K562 (cell line): ENCODE measurements around the gene BAIAP3. TPM values are rescaled to one million over a fixed set of nuclear protein-coding genes. Genes with fewer than 3 reads are reported as not detected.

ENCODE experiments used
- CBFA2T3 ChIP-seq: fragments of 450-650 bp; IDR thresholded peaks from 2 replicates; pipeline ENCODE4 v1.6.1; 2017
- CEBPB ChIP-seq: fragments of 450-650 bp; IDR thresholded peaks from 2 replicates; pipeline ENCODE4 v1.6.1; 2016; ENCODE audit warnings: missing genetic modification characterization, missing compliant biosample characterization
- CSDE1 ChIP-seq, 2 experiments: fragments of 450-650 bp; IDR thresholded peaks; 2 replicates each; pipeline ENCODE4 v1.6.1; 2016; ENCODE audit warnings: mild to moderate bottlenecking in 1 of 2
- KLF16 ChIP-seq: IDR thresholded peaks from 2 replicates; pipeline ENCODE4 v1.6.1; 2016; ENCODE audit warnings: antibody characterized with exemption
- PHB2 ChIP-seq: fragments of 450-650 bp; IDR thresholded peaks from 2 replicates; pipeline ENCODE4 v1.6.1; 2017; ENCODE audit warnings: low read depth
- RCOR1 ChIP-seq, 2 experiments: IDR thresholded peaks; 2 replicates each; pipeline ENCODE4 v1.6.1; 2012; ENCODE audit warnings: low read depth in 2 of 2, low read length in 2 of 2, borderline replicate concordance in 1 of 2, improper control_type of control experiment in 1 of 2
- SREBF2 ChIP-seq: sonication (generic); formaldehyde crosslinking; IDR thresholded peaks from 2 replicates; pipeline ENCODE4 v1.4.0; 2020; ENCODE audit warnings: mild to moderate bottlenecking, missing genetic modification reagents
- TBP ChIP-seq: optimal IDR thresholded peaks from 2 replicates; pipeline ENCODE3; 2011; ENCODE audit warnings: low read depth, low read length, improper control_type of control experiment
- XRCC4 ChIP-seq: IDR thresholded peaks from one replicate; pipeline ENCODE4 v1.6.1; 2011; ENCODE audit not compliant: insufficient read depth, insufficient read length; ENCODE audit errors: extremely low read depth
- ZNF561 ChIP-seq: fragments of 450-650 bp; formaldehyde crosslinking; conservative IDR thresholded peaks from 2 replicates; pipeline ENCODE4 v1.4.0; 2020; ENCODE audit warnings: mild to moderate bottlenecking, moderate library complexity
- ZNF584 ChIP-seq: fragments of 200-800 bp; sonication (Bioruptor generic); IDR thresholded peaks from 2 replicates; pipeline ENCODE4 v1.6.1; 2016; ENCODE audit warnings: low read depth, mild to moderate bottlenecking, missing genetic modification characterization, missing compliant biosample characterization
- ZNF707 ChIP-seq: fragments of 250-450 bp; sonication (Bioruptor Pico); conservative IDR thresholded peaks from 2 replicates; pipeline ENCODE4 v1.8.0; 2022; ENCODE audit warnings: inconsistent platforms, mild to moderate bottlenecking, moderate library complexity
- polyA plus RNA-seq, 8 experiments: library from polyadenylated mRNA; depleted of rRNA in 4 of 8; stranded (reverse) in 5 of 8; unstranded in 3 of 8; fragments of >200 nt; fragmentation: Nextera tagmentation in 2 of 8; fragmentation: Illumina TruSeq in 1 of 8; extraction: Ambion mirVana in 2 of 8; extraction: Trizol in 1 of 8; gene quantifications; 2 replicates each; pipeline versions ENCODE4 v1.2.1 to v1.2.3, GENCODE V29; 2011 to 2014; ENCODE audit warnings: inconsistent platforms in 1 of 8, missing spikeins in 1 of 8
- total RNA-seq, 7 experiments: library from RNA; depleted of rRNA in 6 of 7; stranded (reverse); fragments of >200 nt in 6 of 7; fragmentation: Illumina TruSeq in 2 of 7; extraction: Trizol in 2 of 7; gene quantifications; 2 replicates each; pipeline versions ENCODE4 v1.2.1 to v1.2.3, GENCODE V29; 2011 to 2021; ENCODE audit warnings: low replicate concordance in 1 of 7
- TF ChIP-seq, protein P1 (sequence below), 2 experiments: fragments of 450-650 bp; IDR thresholded peaks; 2 replicates each; pipeline ENCODE4 v1.6.1; 2016; ENCODE audit warnings: mild to moderate bottlenecking in 2 of 2, borderline replicate concordance in 1 of 2, low read depth in 1 of 2, moderate library complexity in 1 of 2
- TF ChIP-seq, protein P2 (sequence below): fragments of 450-650 bp; formaldehyde crosslinking; IDR thresholded peaks from 2 replicates; pipeline ENCODE4 v1.4.0; 2020; ENCODE audit warnings: mild to moderate bottlenecking, mixed read lengths
- TF ChIP-seq, protein P3 (sequence below): fragments of 450-650 bp; IDR thresholded peaks from 2 replicates; pipeline ENCODE4 v1.6.1; 2017; ENCODE audit warnings: mild to moderate bottlenecking, moderate library complexity

The BAIAP3 gene
- total and polyA plus RNA-seq, 9 of the 15 experiments (the other 6 are each of a cell fraction or from before 2014, with no cell fraction given) = 0.03 to 4.5 (median 0.57) TPM; not detected in 1

DNA sequence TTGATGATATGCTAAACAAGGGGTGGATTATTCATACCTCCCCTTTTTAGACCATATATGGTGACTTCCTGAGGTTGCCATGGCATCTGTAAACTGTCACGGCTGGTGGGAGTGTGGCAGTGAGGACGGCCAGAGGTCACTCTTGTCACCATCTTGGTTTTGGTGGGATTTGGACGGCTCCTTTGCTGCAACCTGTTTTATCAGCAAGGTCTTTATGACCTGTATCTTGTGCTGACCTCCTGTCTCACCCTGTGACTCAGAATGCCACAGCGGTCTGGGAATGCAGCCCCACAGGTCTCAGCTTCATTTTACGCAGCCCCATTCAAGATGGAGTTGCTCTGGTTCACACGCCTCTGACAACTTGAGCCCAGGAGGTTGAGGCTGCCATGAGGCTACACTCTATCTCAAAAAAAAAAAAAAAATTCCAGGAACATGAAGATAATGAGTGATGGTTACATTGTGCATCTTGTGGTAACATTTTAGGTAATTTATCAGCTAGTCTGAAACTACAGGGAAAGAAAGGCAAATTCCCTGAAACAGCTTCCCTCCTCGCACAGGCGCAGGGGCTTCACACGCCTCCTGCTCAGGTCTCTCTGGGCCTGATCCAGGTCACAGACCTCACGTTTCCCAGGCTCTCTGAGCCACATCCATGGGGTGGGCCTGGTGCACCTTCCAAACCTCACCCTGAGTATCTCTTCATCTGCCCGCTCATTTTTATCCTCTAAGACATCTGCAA lies 39.4 kb upstream of the BAIAP3 start (continued):
- no peak for TF ChIP-seq XRCC4
- TF ChIP-seq CSDE1 (IDR thresholded peaks at IDR 0.05) = no peak
- no peak for TF ChIP-seq PHB2
- peak; percentile 86 for TF ChIP-seq ZNF707
- TF ChIP-seq, protein P1, sequence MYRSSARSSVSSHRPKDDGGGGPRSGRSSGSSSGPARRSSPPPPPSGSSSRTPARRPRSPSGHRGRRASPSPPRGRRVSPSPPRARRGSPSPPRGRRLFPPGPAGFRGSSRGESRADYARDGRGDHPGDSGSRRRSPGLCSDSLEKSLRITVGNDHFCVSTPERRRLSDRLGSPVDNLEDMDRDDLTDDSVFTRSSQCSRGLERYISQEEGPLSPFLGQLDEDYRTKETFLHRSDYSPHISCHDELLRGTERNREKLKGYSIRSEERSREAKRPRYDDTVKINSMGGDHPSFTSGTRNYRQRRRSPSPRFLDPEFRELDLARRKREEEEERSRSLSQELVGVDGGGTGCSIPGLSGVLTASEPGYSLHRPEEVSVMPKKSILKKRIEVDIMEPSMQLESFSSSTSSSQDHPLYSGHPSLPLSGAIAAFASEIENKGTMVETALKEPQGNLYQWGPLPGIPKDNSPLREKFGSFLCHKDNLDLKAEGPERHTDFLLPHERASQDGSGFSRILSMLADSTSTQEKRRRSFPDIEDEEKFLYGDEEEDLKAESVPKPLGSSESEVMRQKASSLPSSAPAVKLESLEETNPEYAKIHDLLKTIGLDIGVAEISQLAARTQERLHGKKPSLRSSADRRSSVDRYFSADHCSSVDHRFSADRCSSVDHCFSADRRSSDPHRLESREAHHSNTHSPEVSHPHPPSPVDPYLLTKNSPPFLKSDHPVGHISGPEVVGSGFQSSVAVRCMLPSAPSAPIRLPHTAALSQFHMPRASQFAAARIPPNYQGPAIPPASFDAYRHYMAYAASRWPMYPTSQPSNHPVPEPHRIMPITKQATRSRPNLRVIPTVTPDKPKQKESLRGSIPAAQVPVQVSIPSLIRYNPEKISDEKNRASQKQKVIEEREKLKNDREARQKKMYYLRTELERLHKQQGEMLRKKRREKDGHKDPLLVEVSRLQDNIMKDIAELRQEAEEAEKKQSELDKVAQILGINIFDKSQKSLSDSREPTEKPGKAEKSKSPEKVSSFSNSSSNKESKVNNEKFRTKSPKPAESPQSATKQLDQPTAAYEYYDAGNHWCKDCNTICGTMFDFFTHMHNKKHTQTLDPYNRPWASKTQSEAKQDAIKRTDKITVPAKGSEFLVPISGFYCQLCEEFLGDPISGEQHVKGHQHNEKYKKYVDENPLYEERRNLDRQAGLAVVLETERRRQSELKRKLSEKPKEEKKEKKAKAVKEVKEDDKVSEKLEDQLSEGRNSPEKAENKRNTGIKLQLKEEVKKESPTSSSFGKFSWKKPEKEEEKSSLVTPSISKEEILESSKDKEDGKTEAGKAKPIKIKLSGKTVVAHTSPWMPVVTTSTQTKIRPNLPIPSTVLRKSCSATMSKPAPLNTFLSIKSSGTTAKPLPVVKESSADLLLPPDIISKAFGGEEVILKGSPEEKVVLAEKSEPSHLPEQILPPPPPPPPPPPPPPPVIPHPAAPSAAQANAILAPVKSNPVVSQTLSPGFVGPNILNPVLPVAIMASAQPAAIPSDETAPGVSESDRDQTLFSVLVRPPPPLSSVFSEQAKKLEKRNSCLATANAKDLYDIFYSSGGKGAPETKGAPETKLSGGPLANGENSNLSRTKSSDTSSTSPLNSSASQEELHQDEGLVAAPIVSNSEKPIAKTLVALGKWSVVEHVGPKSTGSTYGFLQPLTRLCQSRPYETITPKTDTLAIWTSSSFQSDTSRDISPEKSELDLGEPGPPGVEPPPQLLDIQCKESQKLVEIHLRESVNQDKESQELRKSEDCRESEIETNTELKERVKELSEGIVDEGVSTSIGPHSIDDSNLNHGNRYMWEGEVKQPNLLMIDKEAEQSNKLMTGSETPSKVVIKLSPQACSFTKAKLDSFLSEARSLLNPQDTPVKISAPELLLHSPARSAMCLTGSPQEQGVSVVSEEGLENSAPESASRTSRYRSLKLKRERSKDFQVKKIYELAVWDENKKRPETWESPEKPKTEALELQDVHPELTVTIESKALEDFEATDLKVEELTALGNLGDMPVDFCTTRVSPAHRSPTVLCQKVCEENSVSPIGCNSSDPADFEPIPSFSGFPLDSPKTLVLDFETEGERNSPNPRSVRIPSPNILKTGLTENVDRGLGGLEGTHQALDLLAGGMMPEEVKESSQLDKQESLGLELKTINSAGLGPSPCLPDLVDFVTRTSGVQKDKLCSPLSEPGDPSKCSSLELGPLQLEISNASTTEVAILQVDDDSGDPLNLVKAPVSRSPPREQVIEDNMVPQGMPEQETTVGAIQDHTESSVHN (IDR thresholded peaks at IDR 0.05; ENCODE audit: borderline replicate concordance in 1 of 2, low read depth in 1 of 2) = no peak
- TF ChIP-seq, protein P2, sequence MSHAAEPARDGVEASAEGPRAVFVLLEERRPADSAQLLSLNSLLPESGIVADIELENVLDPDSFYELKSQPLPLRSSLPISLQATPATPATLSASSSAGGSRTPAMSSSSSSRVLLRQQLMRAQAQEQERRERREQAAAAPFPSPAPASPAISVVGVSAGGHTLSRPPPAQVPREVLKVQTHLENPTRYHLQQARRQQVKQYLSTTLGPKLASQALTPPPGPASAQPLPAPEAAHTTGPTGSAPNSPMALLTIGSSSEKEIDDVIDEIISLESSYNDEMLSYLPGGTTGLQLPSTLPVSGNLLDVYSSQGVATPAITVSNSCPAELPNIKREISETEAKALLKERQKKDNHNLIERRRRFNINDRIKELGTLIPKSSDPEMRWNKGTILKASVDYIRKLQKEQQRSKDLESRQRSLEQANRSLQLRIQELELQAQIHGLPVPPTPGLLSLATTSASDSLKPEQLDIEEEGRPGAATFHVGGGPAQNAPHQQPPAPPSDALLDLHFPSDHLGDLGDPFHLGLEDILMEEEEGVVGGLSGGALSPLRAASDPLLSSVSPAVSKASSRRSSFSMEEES (CRISPR knock-in tag) = peak; percentile 64; the same call in 1 of the 2 replicates
- TF ChIP-seq RCOR1 (IDR thresholded peaks at IDR 0.05; ENCODE audit: borderline replicate concordance in 1 of 2, low read depth in 2 of 2, low read length in 2 of 2) = 0 out of 4 replicates have a peak, but pooled peaks of 1 of the 2 experiments have one; percentile 40
- no peak for TF ChIP-seq TBP
- TF ChIP-seq CEBPB (tag) = peak; percentile 65
- peak; percentile 92 for TF ChIP-seq ZNF561
- peak; percentile 100 for TF ChIP-seq ZNF584
- TF ChIP-seq, protein P3, sequence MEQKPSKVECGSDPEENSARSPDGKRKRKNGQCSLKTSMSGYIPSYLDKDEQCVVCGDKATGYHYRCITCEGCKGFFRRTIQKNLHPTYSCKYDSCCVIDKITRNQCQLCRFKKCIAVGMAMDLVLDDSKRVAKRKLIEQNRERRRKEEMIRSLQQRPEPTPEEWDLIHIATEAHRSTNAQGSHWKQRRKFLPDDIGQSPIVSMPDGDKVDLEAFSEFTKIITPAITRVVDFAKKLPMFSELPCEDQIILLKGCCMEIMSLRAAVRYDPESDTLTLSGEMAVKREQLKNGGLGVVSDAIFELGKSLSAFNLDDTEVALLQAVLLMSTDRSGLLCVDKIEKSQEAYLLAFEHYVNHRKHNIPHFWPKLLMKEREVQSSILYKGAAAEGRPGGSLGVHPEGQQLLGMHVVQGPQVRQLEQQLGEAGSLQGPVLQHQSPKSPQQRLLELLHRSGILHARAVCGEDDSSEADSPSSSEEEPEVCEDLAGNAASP = no peak
- no peak for TF ChIP-seq SREBF2 (CRISPR knock-in tag)
- TF ChIP-seq KLF16 = no peak
- peak; percentile 44 for TF ChIP-seq CBFA2T3
